Measurements from ENCODE around the gene PPP6R2. TPM values are rescaled to one million over a fixed set of nuclear protein-coding genes. Genes with fewer than 3 reads are reported as not detected.
A peak's percentile ranks its signal among the peaks of the same experiment; 100 is the strongest.

PPP6R2 gene
- polyA plus RNA-seq (2011; rRNA removed) (30.4 and 46.4 TPM in 2 replicates), polyA minus RNA-seq (2011; rRNA and poly(A)+ RNA removed) (28.7 and 38.1 TPM in 2 replicates)

GRCh38 chr22:50342651-50343540 is at the start of gene PPP6R2:
TSS of gene PPP6R2 (plus strand) at chr22:50343327. CDS start at chr22:50393909, 50,582 bp downstream.
- POLR2A ChIA-PET, result no interaction called here
- peaks cover 2% of the 10 kb centered on the region; the same call in 1 of the 2 replicates for H3K36me3 ChIP-seq (ENCODE audit: control insufficient read depth, insufficient read depth, low read length)
- CTCF ChIA-PET, result interaction anchor here (0.7 to 2.6 kb wide), 23 partner anchors 9 to 165 kb away, joined by 3 to 50 read pairs (median 6); partner anchors contain the start of genes HDAC10, LMF2, MAPK12 and NCAPH2

GRCh38 chr22:50293441-50294318 is 49.4 kb upstream of the PPP6R2 start:
- TF ChIP-seq CTCF (IDR thresholded peaks at IDR 0.05; ENCODE audit: insufficient read depth, low read depth, low read length), result no peak
- Histone ChIP-seq H3K36me3 (ENCODE audit: control insufficient read depth, insufficient read depth, low read length) (peaks cover 30% of the 10 kb centered on the region), H3K27me3 (ENCODE audit: control insufficient read depth, insufficient read depth, low read length) (no peaks in the 10 kb centered on the region), H3K4me3 (ENCODE audit: low read depth, low read length) (peak overlapping the region; percentile 25)
- ChIA-PET POLR2A (interaction anchor here (0.5 to 1.4 kb wide), 4 partner anchors 8 to 81 kb away, joined by 3 read pairs; no protein-coding TSS in a partner anchor), CTCF (interaction anchor here (0.6 to 3.9 kb wide), 8 partner anchors 11 to 48 kb away, joined by 3 to 25 read pairs (median 5); partner anchors contain the start of gene DENND6B)
- DNase-seq (ENCODE audit: low read depth), result no peak

More at GRCh38 chr22:50342651-50343540, at the start of gene PPP6R2:
- H3K4me3 ChIP-seq (ENCODE audit: low read depth, low read length), result peak within 1 kb of the TSS; percentile 81
- no peaks in the 10 kb centered on the region for H3K27me3 ChIP-seq (ENCODE audit: control insufficient read depth, insufficient read depth, low read length)
- no peak for DNase-seq (ENCODE audit: low read depth)
- no peak for TF ChIP-seq CTCF (IDR thresholded peaks at IDR 0.05; ENCODE audit: insufficient read depth, low read depth, low read length)

- POLR2A ChIA-PET, result interaction anchor here (0.5 kb wide), 1 partner anchor 23 kb away, joined by 3 read pairs; no protein-coding TSS in a partner anchor
- peaks cover 25% of the 10 kb centered on the region for H3K36me3 ChIP-seq (ENCODE audit: control insufficient read depth, insufficient read depth, low read length)
- CTCF ChIA-PET, result interaction anchor here (0.6 to 3.9 kb wide), 6 partner anchors 10 to 32 kb away, joined by 3 to 25 read pairs (median 12); partner anchors contain the start of gene DENND6B
- DNase-seq (ENCODE audit: low read depth), result no peak
- H3K4me3 ChIP-seq (ENCODE audit: low read depth, low read length), result no peak overlapping the region
- no peaks in the 10 kb centered on the region for H3K27me3 ChIP-seq (ENCODE audit: control insufficient read depth, insufficient read depth, low read length)
- TF ChIP-seq CTCF (IDR thresholded peaks at IDR 0.05; ENCODE audit: insufficient read depth, low read depth, low read length), result no peak
These were observed 48.8 kb upstream of the PPP6R2 start for GRCh38 chr22:50294319-50294656.

- DNase-seq (ENCODE audit: low read depth), result no peak
- H3K4me3 ChIP-seq (ENCODE audit: low read depth, low read length), result no peak overlapping the region
- CTCF ChIA-PET, result interaction anchor here (1.4 kb wide), 1 partner anchor 30 kb away, joined by 3 read pairs; no protein-coding TSS in a partner anchor
- no peak for TF ChIP-seq CTCF (IDR thresholded peaks at IDR 0.05; ENCODE audit: insufficient read depth, low read depth, low read length)
- peaks cover 18% of the 10 kb centered on the region for H3K36me3 ChIP-seq (ENCODE audit: control insufficient read depth, insufficient read depth, low read length)
- H3K27me3 ChIP-seq (ENCODE audit: control insufficient read depth, insufficient read depth, low read length), result no peaks in the 10 kb centered on the region
- POLR2A ChIA-PET, result no interaction called here
These were observed 46.3 kb upstream of the PPP6R2 start for GRCh38 chr22:50296658-50297490.

All from BJ (cell line).